Activated B cell treated with CpG ODN at 0.5 μM for 24 hours (primary cell): ENCODE measurements around the gene MYO18B. TPM values are rescaled to one million over a fixed set of nuclear protein-coding genes. Genes with fewer than 3 reads are reported as not detected.

Experiments
- ATAC-seq: fragments of 200-7000 bp; cut with Tn5 transposase; one replicate; pipeline ENCODE4 v1.10.0; 2021; ENCODE audit warnings: low read depth, mild to moderate bottlenecking, moderate library complexity
- CTCF ChIA-PET: fragments of 350-600 bp; sonication (Branson Sonifier 250); formaldehyde crosslinking; loops from one replicate; lab custom pipeline; 2021; ENCODE audit warnings: antibody characterized with exemption; lab: Charles Lee
- POLR2A ChIA-PET: fragments of 350-600 bp; sonication (Branson Sonifier 250); formaldehyde crosslinking; loops from one replicate; lab custom pipeline; 2021; ENCODE audit warnings: antibody characterized with exemption; lab: Charles Lee
- DNase-seq: peaks from one replicate; pipeline ENCODE4 v3.0.0; 2022
- H3K27ac Mint-ChIP-seq: one replicate; pipeline ENCODE4 v1.8.0; 2020; ENCODE audit warnings: mixed read lengths
- H3K27me3 Mint-ChIP-seq: one replicate; pipeline ENCODE4 v1.8.0; 2021; ENCODE audit warnings: mixed read lengths
- H3K36me3 Mint-ChIP-seq: one replicate; pipeline ENCODE4 v1.8.0; 2021; ENCODE audit warnings: low read depth, mixed read lengths
- H3K4me1 Mint-ChIP-seq: one replicate; pipeline ENCODE4 v1.8.0; 2021; ENCODE audit warnings: mixed read lengths
- H3K4me3 Mint-ChIP-seq: one replicate; pipeline ENCODE4 v1.8.0; 2020; ENCODE audit warnings: mild to moderate bottlenecking, mixed read lengths
- H3K9me3 Mint-ChIP-seq: one replicate; pipeline ENCODE4 v1.8.0; 2020; ENCODE audit warnings: mixed read lengths
- intact Hi-C: fragments of 100-400 bp; cut with micrococcal nuclease; formaldehyde crosslinking; loops from one replicate; pipeline ENCODE4 v1.15.1; 2024
- total RNA-seq: library from RNA; stranded (reverse); gene quantifications from 2 replicates; pipeline ENCODE4 v1.2.3, GENCODE V29; 2022
- TF ChIP-seq, protein P1 (sequence below): fragments of 200-600 bp; IDR thresholded peaks from one replicate; pipeline ENCODE4 v1.8.0; 2022; ENCODE audit warnings: antibody characterized with exemption, mild to moderate bottlenecking

MYO18B gene
- total RNA-seq, 1 donor from 2014 or later: 0.27 TPM

DNA sequence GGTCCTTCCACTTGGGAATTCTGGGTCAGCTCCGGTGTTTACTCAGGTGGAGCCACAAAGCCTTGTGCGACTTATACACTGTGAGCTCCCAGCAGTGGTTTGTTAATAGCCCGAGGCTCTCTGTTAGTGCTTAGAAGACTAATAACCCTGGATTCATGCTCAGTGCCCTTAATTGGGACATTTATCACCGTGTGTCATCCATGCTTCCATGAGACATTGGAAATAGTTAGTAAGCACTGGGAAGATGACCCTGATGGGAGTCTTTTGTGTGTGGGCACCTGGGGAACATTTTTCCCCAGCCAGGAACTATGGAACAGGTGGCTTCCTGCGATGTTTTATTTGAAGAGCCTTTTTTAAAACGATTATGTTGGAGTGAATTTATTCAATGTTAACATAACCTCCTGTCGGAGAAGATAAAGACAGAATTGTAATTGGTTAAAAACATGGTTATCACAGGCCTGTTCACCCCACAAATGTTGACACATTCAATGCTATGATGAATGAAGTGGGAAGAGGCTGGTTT lies 188.9 kb downstream of the MYO18B start:
- ChIA-PET POLR2A (no interaction called here), CTCF (no interaction called here)
- no peak overlapping the region for H3K27ac Mint-ChIP-seq
- peaks cover 12% of the 10 kb centered on the region for H3K9me3 Mint-ChIP-seq
- H3K4me1 Mint-ChIP-seq: no peaks in the 10 kb centered on the region
- no peaks in the 10 kb centered on the region for H3K36me3 Mint-ChIP-seq
- H3K27me3 Mint-ChIP-seq: peaks cover 19% of the 10 kb centered on the region
- no peak for ATAC-seq
- no peak for DNase-seq
- intact Hi-C loops: no loop called here
- no peak overlapping the region for H3K4me3 Mint-ChIP-seq
- TF ChIP-seq, protein P1, sequence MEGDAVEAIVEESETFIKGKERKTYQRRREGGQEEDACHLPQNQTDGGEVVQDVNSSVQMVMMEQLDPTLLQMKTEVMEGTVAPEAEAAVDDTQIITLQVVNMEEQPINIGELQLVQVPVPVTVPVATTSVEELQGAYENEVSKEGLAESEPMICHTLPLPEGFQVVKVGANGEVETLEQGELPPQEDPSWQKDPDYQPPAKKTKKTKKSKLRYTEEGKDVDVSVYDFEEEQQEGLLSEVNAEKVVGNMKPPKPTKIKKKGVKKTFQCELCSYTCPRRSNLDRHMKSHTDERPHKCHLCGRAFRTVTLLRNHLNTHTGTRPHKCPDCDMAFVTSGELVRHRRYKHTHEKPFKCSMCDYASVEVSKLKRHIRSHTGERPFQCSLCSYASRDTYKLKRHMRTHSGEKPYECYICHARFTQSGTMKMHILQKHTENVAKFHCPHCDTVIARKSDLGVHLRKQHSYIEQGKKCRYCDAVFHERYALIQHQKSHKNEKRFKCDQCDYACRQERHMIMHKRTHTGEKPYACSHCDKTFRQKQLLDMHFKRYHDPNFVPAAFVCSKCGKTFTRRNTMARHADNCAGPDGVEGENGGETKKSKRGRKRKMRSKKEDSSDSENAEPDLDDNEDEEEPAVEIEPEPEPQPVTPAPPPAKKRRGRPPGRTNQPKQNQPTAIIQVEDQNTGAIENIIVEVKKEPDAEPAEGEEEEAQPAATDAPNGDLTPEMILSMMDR: no peak

DNA sequence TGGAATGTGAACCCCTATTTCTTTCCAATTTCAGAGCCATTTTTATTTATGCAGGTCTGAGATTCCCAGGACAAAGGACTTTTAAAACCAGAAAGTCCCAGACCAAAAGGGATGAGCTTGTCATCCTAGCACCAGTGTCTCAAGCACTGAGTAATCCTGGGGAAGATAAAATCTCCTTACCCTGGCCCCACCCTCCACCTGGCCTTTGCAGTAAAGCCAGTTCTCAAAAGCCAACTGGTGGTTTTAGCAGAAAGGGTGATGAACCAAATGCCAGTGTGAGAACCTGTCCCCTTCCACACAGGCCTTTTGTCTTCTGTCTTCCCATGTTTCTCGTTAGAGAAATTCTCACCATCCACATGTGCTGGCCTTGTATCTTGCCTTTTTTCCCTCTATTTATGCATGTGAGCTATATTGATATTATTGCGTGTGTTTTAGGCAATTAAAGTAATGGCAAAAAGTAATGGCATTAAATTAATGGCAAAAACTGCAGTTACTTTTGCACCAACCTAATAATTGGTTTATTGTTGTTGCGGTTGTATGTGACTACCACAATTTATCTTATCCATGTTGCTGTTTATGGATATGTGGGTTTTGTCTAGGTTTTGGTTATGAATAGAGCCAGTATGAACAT lies 191.3 kb downstream of the MYO18B start:
- Mint-ChIP-seq H3K4me1 (no peaks in the 10 kb centered on the region), H3K27ac (no peak overlapping the region)

DNA sequence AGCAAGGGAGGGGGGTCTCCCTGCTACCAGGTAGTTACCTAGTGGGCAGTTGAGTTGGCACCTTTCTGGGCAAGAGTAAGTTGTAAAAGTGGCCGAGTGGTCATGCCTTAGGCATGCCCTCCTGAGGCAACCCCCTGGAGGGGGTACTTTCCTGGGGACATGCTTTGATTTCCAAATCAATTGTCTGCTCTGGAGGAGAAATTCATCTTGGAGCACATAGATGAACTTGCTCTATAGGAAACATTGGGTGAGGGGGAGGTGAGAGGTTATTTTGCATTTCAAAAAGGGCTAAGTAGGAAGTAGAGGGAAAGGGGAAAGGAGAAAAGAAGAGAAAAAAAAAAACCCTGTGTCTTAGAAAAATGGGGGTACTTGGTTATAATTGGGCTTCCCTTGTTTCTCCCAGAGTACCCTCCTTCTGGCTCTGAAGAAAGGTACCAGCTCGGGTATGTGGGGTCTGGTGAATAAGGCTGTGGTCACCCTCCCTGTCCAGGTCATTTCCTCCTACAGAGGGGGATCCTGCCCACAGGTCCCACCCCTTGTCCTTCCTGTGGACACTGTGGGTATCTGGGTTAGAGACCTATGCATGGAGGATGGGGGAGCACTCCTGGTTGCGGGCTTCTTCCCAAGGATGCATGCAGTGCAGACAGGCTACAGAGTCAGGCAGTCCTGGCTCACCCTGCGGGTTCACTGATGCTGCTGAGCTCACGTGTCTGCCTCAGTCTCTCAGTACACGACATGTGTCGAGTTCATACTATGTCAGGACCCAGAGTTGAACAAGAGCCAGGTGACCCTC lies 193.5 kb downstream of the MYO18B start:
- Mint-ChIP-seq H3K36me3 (no peaks in the 10 kb centered on the region), H3K27ac (no peak overlapping the region), H3K4me1 (no peaks in the 10 kb centered on the region), H3K27me3 (peaks cover 20% of the 10 kb centered on the region), H3K9me3 (peaks cover 10% of the 10 kb centered on the region), H3K4me3 (no peak overlapping the region)
- CTCF ChIA-PET: no interaction called here
- intact Hi-C loops: no loop called here
- ATAC-seq (no peak), DNase-seq (no peak)
- POLR2A ChIA-PET: no interaction called here
- TF ChIP-seq, protein P1: no peak

More for the DNA sequence above, 191.3 kb downstream of the MYO18B start:
- peaks cover 22% of the 10 kb centered on the region for H3K27me3 Mint-ChIP-seq
- ATAC-seq: no peak
- peaks cover 10% of the 10 kb centered on the region for H3K9me3 Mint-ChIP-seq
- ChIA-PET POLR2A (no interaction called here), CTCF (no interaction called here)
- intact Hi-C loops: no loop called here
- DNase-seq: no peak
- no peaks in the 10 kb centered on the region for H3K36me3 Mint-ChIP-seq
- no peak overlapping the region for H3K4me3 Mint-ChIP-seq
- TF ChIP-seq, protein P1: no peak

DNA sequence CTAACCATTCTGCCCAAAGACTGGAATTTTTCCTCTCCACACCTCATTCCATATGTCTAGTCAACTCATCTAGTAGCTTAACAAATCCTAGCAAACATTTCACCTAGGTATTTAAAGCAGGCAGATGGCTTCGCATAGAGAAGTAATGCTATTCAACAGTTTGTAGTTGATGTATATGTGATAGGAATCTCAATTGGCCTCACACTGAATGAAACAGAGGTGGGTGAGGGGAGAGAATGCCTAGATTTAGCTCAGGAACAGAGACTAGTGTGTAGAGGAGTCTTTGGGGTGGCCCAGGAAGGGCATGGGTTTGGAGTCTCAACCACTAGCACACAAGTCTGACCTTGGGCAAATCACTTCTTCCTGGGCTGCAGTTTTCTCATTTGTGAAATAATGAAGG lies 196.2 kb downstream of the MYO18B start:
- no peak for DNase-seq
- TF ChIP-seq, protein P1: no peak
- no peak for ATAC-seq
- Mint-ChIP-seq H3K27ac (no peak overlapping the region), H3K4me1 (no peaks in the 10 kb centered on the region), H3K27me3 (peaks cover 26% of the 10 kb centered on the region), H3K9me3 (peaks cover 10% of the 10 kb centered on the region), H3K4me3 (no peak overlapping the region), H3K36me3 (no peaks in the 10 kb centered on the region)
- ChIA-PET CTCF (no interaction called here), POLR2A (no interaction called here)
- intact Hi-C loops: no loop called here

DNA sequence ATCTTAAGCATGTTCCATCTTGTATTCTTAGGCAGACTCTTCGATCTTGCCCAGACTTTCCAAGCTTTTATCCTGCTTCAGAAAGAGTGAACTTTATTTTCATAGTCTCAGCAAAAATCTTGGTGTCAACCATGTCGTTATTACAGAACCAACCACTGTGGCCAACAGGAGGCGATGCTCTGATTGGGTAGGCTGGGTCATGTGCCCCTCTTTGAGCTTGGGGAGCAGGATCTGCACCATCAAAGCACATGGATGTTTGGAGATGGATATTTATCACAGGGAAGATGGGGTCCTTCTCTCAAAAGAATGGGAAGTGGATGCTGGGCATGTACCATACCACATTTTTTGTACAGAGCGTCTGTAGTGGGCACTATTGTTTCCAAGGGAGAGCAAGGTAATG lies 197.4 kb downstream of the MYO18B start:
- peaks cover 22% of the 10 kb centered on the region for H3K27me3 Mint-ChIP-seq
- CTCF ChIA-PET: no interaction called here

More for the DNA sequence above, 197.4 kb downstream of the MYO18B start:
- POLR2A ChIA-PET: no interaction called here
- TF ChIP-seq, protein P1: no peak
- no peaks in the 10 kb centered on the region for H3K36me3 Mint-ChIP-seq
- H3K27ac Mint-ChIP-seq: no peak overlapping the region
- no peak overlapping the region for H3K4me3 Mint-ChIP-seq
- ATAC-seq: no peak
- no peak for DNase-seq
- peaks cover 6% of the 10 kb centered on the region for H3K9me3 Mint-ChIP-seq
- intact Hi-C loops: no loop called here
- H3K4me1 Mint-ChIP-seq: no peaks in the 10 kb centered on the region
